NCI-H2227 (cell line): Measurements from ENCODE around the gene PRKAB1.

Experiments
- DNase-seq: peaks from one replicate; lab custom pipeline; 2025; ENCODE audit not compliant: unreplicated experiment; lab: John Stamatoyannopoulos, UW

PRKAB1 gene

DNA sequence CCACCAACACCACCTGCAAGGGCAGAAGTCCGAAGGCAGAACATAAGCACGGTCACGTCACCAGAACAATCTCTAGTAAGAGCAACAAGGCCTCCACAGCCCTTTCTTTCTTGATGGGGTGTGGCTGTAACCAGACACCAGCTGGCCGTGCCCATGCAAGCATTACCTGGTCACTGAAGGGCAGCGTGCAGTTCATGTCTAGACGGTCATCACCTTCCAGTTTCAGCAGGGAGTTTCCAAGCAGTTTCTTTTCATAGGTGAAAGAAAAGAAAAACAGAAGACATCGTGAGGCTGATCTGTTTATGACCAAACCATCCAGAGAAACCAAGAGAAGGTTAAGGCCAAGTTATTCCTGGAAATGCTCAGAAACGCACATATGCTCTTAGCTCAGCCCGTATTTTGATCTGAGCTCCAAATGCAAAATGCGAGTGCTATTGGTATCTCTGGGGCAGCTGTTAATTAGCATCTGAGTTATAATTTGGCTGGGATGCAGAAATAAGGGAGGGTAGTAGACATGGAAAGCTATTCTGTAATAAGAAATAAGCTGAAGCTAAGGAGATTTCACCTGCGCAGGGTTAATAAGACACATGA is 42.5 kb downstream of the PRKAB1 start:
- DNase-seq, result no peak

DNA sequence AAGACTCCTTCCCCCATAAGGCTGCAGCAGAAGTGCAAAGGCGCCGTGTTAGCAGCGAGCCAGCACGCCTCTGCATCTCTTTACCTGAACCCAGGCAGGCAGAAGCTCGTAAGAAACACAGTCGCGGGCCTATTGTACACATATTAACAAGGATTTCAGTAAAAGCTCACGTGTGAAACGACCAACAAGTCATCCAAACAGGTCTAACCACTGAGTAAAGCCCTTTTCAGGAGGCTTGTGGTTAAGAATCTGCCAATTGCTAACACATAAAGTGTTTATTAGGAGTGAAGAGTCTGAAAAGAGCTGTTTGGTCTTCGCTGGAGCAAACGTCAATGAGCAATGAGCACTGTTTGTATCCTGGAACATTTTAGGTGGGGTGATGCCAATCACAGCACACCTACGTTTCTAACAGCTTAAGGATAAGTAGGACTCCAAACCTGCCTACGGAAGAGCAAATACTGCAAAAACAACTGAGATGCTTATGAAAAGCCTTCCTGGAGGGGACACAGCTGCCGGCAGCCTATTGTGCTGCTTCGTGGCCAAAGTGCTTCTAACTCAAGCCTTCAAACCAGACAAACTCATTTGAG is 43.1 kb downstream of the PRKAB1 start:
- no peak for DNase-seq

DNA sequence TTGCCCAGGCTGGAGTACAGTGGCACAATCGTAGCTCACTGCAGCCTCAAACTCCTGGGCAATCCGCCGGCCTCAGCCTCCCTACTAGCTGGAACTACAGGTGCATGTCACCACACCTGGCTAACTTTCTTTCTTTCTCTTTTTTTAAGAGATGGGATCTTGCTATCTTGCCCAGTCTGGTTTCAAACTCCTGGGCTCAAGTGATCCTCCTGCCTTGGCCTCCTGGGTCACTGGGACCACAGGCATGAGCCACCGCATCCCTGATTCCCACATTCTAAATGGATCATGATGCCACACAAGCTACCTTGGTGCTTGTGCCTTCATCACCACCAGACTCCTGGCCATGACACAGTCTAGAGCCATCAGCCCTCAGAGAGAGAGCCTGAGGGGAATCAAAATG is 43.8 kb downstream of the PRKAB1 start:
- DNase-seq, result no peak

DNA sequence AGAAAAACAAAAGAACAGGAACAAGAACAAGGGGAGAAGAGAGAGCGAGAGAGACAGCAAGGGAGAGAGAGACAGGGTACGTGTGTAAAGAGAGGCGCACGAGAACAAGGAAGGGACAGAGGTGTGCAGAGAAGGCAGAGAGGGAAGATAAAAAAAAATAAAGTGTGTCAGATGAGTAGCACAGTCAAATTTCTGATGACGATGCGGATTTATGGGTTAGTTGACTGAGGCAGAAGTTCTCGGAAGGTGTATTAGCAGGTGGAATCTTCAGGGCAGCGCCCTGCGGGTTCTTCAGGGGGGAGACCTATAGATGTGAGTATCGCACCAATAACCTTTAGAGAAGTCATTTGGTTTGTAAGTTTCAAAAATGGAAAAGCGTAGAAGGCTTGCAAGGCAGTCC is 44.8 kb downstream of the PRKAB1 start:
- DNase-seq, result no peak

DNA sequence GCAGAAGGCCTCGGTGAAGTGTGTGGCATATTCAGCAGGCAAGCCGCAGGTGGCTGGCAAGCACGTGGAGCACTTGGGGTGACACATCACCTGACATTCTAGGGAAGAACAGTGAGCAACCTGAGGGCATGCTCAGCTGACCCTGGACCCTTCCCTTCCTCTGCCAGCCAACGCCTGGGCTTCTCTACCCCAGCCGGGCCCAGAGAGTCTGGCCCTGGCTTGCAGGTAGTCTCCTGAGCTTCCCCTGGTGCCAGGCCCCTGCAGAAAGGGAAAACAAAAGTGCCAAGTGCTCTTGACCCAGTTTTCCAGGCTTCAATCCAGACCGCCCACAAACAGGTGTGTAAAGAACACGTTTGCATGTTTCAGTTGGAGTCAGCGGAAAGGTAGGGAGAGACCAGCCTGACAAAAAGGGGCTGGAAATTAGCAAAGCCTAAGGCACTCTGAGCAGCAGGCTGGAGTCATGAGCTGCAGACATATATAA is 45.7 kb downstream of the PRKAB1 start:
- DNase-seq, result no peak

DNA sequence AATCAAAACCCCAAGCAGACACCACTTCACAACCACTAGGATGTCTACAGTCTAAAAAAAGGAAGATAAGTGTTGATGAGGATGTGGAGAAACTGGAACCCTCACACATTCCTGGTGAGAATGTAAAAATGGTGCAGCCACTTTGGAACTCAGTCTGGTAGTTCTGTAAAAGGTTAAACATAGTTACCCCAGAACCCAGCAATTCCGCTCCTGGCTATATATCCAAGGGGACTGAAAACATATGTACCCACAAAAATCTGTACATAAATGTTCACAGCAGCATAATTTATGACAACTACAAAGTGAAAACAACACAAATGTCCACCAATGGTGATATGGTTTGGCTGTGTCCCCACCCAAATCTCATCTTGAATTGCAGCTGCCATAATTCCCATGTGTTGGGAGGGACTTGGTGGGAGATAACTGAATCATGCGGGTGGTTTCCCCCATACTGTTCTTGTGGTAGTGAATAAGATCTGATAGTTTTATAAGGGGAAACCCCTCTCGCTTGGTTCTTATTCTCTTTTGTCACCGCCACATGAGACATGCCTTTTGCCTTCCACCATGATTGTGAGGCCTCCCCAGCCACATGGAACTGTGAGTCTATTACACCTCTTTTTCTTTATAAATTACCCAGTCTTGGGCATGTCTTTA is 46.8 kb downstream of the PRKAB1 start:
- no peak for DNase-seq

DNA sequence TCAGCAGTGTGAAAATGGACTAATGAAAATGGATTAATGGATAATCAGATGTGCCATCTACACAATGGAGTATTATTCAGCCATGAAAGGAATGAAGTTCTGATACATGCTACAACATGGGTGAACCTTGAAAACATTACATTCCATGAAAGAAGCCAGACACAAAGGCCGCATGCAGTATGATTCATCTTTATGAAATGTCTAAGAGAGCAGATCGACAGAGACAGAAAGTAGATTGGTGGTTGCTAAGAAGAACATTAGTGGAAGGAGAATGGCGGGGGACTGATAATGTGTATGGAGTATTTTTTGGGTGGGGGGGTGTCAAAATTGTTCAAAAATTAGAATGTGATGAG is 47.3 kb downstream of the PRKAB1 start:
- no peak for DNase-seq

DNA sequence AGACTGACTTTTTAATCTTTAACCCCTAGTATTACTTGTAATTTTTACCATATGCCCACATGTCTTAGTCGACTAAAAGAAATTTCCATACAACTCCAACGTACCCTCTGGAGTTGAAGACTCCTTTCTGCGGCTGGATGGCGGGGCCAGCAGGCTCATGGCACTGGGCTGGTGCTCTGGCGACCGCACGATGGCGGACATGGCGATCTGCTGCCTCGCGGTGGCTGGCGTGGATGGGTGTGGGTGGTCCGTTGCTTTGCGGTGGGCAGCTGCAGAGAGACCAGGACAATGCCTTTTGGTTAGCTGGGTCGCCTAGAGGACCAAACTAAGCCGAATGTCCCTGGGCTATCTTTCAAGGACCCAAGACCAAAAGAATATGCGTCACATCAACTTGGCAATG is 50.2 kb downstream of the PRKAB1 start:
- DNase-seq, result no peak

DNA sequence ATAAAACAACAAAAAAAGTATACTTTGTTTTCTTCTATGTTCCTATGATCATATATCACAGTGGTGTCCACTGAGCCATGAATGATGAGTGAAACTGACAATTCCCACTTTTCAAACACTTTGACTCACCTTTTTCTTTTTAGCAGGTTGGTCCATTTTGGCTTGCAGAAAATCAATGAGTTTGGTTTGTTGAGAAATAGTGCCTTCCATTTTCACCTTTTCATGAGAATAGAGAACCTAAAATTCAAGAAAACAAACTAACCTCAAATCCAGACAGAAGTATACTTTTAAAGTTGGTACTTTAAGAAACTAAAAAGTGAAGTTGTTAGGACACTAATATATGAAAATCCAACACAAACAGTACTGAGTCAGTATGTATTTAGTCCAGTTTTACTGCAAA is 52.4 kb downstream of the PRKAB1 start:
- DNase-seq, result no peak

DNA sequence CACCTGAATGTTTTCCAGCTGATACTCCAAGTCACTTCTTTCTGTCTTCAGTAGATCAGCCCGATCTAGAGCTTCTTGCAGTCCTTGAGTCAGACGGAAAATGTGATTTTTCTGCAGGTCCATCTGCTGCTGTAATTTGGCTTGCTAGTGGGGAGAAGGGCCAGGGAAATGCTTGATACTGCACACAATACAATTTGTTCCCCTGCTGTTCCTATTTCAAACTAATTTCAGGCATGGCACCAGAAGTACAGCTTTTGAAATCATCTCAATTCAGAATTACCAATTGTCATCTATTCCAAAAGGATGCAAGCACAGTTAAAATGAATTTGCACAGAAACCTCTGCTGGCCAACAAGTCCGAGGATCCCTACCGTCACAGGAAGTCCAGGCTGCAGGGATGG is 53.4 kb downstream of the PRKAB1 start:
- no peak for DNase-seq

DNA sequence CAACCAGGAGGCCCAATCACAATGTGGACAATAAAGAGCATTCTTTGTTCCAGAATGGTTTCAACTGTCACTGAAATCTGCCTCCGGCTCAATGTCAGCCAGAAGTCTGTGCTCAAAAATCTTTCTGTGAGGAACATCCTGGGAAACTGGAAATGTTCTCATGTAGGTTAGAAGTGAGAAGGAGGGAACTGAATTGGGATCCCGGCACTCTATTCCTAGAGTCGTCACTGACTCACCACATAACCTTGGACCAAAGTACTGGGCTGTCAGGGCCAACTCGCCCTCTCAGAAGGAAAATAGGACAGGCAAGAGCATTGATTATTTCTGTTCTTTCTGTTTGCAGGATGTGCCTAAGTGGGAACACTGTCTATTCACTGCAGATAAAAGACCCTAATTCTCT is 57.6 kb downstream of the PRKAB1 start:
- DNase-seq, result no peak

DNA sequence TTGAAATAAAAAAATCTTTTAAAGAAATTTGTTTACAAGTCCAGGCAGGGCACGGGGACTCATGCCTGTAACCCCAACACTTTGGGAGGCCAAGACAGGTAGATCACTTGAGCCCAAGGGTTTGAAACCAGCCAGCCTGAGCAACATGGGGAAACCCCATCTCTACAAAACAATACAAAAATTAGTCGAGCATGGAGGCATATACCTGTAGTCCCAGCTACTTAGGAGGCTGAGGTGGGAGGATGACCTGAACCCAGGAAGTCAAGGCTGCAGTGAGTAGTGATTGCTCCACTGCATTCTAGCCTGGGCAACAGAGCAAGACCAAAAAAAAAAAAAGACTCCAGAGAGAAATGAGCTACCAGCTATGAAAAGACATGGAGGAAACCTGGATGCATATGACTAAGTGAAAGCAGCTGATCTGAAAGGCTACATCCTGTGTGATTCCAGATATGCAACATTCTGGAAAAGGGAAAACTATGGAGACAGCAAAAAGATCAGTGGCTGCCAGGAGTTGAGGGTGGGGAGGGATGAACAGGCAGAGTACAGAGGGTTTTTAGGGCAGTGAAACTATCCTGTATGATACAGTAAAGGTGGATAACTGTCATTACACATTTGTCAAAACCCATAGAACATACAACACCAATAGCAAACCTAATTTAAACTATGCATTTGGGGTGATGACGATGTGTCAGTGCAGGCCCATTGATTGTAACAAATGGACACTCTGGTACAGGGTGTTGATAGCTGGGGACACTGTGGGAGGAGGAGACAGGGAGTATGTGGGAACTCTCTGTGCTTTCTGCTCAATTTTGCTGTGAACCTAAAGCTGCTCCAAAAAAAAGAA is 59.9 kb downstream of the PRKAB1 start:
- DNase-seq, result no peak

DNA sequence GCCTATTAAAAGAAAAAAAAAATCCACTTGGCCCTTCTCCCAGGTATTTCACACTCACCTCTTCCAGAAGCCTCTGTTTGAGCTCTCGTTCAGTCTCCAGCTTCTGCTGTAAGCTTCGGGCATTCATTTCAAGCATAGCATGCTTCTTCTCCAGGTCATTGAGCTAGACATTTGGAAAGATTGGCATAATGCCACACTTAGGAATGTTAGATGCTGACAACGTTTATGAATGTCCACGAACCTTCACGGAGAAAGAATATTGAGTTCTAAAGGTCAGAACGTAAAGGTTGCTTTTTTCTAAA is 60.5 kb downstream of the PRKAB1 start:
- DNase-seq, result no peak

DNA sequence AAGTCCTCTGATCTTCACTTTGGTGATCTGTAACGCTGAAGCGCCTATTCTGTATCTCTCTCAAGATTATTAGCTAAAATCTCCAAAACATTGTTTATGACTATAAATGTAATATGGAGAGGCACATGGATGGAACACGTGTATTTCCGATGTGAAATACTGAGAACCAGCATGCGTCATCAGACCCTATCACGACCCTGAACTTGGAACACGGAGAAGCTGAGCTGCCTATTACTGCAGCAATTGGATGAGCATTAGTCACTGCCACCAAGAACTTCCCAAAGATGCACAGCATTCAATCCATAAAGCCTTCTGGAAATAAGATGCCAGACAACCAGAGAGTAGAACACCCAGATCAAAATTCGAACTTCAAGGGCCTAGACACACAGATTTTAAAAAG is 61.9 kb downstream of the PRKAB1 start:
- DNase-seq, result no peak

DNA sequence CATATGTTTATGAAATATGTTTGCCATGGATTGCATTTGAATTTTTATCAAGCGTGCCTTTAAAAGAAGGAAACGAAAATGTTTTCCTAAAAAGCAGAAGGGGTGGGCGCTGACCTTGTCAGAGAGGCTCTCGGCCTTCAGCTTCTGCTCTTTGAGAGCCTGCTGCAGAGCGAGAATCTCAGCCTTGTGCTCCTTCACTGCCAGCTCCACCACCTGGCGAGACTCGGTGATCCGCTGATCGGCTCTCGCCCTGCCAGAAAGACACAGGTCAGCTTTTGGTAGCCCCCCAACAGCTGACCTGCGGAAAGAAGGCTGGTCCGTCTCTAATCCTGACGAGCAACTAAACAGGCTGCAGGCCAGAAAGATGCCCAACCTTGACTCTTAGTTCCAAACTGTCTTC is 62.4 kb downstream of the PRKAB1 start:
- DNase-seq, result no peak
